Hepatocyte (in vitro differentiated cells): ENCODE data around the gene GDPGP1.

Source experiments
- CTCF ChIP-seq: fragments of 200-600 bp; sonication (generic); IDR thresholded peaks from 2 replicates; pipeline ENCODE4 v1.5.1; 2016; ENCODE audit warnings: antibody characterized with exemption, mild to moderate bottlenecking; ENCODE audit not compliant: poor library complexity
- EZH2 ChIP-seq: fragments of 200-600 bp; sonication (generic); IDR thresholded peaks from 2 replicates; pipeline ENCODE4 v1.6.1; 2016; ENCODE audit warnings: antibody characterized with exemption, mild to moderate bottlenecking, borderline replicate concordance
- EZH2phosphoT487 ChIP-seq: fragments of 200-600 bp; sonication (generic); IDR thresholded peaks from one replicate; pipeline ENCODE4 v1.6.1; 2018; ENCODE audit warnings: antibody characterized with exemption, mild to moderate bottlenecking, low read depth, moderate library complexity; ENCODE audit not compliant: unreplicated experiment, severe bottlenecking

GRCh38 chr15:90240856-90241255 lies 6.8 kb downstream of the GDPGP1 start:
- TF ChIP-seq CTCF (no peak), EZH2phosphoT487 (no peak), EZH2 (no peak)
